Endothelial cell of hepatic sinusoid (primary cell): Measurements from ENCODE around the gene RXRB.

Source experiments
- in situ Hi-C: cut with HindIII; loops from 2 replicates; pipeline ENCODE4 v1.10.0; 2017; ENCODE audit warnings: low sequenced_read_pairs

Gene RXRB

DNA sequence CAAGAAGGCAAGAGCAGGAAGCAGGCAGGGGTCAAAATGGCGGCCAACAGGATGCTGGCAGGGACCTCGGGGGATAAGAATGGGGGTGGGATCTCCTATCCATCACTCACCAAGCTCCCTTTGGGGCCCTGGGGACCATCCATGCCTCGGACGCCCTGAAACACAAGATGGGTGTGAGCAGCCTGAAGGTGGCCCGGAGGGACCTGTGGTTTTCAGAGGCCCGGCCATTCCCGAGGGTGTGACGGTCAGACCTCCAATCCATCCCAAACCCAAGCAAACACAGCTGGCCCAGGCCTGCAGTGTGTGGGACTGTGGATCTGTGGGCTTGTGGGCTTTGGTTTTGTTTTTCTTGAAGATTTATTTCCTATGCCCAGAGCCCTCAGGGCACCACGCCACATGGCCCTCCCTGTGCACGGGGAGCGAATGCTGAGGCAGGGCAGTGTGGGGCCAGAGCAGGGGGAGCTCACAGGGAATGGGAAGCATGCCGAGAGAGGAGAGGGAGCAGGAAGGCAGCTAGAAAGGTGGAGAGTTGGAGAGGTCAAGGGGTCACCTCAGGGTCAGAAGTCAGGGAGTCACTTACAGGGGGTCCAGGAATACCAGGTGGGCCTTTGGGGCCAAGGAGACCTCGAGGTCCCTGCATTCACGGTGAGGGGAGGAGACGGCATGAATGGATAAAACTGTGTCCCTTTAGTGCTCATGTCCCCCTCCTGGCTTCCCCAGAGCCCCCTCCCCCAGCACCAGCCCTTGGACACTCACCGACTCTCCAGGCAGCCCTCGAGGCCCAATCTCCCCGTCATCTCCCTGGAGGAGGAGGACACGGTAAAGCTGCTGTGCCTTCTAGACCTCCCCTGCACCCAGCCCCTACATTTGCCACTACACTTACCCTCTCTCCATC lies 22.7 kb downstream of the RXRB start:
- in situ Hi-C loops, result no loop called here

DNA sequence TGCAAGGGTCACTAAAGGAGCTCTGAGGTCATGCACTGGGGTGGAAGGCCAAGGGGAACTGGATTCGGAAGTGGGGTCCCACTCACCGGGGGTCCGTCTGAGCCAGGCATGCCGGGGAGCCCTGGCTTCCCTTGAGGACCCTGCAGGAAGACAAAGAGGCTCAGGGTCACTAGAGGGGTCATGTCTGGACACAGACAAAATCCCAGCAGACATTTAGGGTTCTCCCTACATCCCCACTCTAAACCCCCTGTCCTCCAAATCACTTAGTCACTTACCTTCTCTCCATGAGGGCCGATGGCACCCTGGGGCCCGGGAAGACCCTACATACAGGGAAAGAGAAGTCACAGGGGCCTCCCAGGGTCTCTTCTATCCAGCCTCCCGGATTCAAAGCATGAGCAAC lies 23.6 kb downstream of the RXRB start:
- in situ Hi-C loops, result no loop called here

DNA sequence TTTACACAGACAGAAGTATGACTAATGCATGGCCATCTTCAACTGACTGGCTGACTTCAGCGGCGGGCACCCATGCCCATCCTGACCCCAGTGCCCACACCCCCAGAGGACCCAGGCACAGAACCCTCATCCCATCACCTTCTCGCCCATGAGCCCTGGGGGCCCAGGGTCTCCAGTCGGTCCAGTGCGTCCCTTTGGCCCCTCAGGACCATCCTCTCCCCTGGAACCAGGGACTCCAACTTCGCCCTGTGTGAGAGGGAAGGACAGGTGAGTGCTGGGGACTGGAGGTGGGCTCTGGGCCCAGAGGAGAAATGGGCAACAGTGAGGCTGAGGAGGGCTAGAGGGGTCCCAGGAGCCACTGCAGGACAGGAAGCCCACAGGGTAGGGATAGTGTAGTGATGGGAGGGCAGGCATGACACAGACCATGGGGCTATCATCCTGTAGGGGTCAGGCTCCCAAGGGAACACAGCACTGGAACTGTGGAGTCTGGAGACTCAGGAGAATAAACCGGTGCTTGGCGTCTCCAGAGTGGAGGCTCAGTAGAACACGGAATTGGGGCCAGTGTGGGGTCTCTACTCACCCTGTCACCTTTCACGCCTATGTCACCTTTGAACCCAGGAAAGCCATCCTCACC lies 24.9 kb downstream of the RXRB start:
- in situ Hi-C loops, result no loop called here

DNA sequence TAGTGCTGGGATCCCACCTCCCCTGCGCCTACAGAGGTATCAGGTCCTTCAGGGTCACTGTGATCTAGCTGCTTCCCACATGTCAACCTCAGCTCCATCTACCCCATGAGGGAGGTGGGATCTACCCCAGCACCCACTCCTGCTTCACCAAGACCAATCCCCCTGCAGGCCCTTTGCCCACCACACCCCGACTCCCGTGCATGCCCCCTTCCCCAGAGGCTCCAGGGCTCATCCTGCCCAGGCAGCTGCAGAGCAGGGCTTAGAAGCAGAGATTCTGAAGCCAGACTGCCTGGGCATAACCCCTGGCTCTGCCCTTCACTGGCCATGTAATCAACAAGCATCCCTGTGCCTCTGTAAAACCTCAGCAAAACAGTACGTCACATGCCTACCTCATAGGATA lies 25.7 kb downstream of the RXRB start:
- in situ Hi-C loops, result no loop called here

DNA sequence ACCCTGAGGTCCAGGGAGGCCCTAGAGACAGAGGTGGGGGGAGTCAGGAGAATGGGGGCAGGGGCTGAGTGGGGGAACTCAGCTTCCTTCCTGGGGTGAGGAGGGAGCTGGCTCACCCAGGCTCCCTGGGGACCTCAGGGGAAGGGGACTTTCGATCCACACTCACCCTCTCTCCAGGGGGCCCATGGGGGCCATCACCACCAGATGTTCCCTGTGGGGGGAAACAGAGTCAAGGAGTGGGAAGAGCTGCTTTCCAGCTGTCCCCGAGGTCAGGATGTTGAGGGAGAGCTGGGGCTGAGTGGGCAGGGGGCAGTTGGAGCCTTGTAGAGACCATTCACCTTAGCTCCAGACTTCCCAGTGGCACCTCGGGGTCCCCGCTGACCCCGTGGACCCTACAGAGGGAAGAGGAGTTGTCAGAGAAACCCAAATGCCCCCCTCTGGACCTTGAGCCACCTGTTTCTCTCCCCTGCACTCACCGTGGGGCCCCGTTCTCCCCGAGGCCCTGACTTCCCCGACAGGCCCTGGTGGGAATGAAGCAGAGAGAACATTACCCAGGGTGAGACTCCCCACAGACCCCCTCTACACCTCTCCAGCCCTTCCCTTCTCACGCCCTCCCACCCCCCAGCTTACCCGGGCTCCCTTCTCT lies 26.8 kb downstream of the RXRB start:
- in situ Hi-C loops, result no loop called here

DNA sequence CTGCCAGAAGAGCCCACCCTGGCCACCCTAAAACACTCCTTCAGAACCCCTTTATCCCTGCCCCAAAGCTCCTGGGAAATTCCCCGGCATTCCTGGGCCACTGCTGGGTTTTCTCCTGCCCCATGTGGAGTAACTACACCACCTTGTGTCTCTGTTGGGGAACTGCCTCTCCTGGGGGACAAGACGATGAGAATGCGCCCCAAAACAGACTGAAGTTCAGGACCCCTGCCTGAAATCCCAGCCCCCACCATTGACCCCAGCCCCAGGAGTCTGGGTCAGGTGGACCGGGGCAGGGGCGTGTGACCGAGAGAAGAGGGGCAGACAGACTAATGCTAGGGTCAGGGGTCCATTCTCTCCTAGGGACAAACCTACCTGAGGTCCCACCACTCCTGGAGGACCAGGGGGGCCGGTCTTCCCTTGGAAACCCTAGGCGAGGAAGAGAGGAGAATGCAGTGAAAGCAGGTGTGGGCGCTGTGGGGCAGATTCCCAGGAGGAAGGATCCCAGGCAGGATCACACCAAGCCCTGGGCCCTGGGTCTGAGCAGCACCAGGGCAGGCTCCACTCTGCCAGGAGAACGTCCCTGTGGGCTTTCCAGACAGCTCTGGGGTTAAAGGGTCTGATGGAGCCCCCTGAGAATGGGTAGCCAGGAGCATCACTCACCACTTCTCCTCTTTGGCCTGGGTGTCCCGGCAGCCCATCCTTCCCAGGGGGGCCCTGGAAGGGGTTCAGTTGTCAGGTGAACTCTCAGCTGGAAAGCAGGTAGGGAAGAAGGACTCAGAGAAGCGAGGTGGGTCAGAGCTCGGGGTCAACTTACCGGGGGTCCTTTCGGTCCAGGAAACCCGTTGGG lies 27.6 kb downstream of the RXRB start:
- in situ Hi-C loops, result no loop called here

DNA sequence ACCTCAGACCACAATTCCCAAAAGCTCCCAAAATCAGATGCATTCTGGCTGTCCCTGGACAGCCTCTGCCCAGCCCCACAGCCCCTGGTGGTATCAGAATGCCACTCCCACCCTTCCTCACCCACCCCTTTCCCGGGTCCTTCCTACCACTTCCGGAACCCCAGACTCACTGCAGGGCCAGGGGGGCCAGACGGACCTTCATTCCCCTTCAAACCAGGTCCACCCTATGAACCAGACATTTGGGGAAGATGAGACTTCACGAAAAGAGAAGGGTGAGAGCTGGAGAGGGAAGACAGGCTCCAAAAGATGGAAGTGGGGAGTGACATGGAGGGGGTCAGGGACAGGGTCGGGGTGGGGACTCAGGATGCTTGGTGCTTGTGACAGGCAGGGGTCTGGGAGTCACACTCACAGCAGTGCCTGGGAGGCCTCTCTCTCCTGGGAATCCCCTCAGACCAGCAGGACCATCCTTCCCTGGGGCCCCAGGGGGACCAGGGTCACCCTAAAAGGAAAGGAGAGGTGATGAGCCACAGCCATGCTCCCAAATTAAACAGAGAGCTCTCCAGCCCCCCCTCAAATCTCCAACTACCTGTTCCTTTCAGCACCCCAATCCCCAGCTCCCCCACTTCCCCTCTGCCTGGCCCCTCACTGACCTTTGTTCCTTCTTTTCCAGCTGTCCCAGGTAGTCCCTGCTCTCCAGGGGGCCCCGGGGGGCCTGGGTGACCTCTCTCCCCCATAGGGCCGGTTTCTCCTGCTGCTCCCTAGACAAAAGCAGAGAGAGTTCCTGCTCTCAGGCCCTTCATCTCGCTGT lies 28.4 kb downstream of the RXRB start:
- in situ Hi-C loops, result no loop called here

DNA sequence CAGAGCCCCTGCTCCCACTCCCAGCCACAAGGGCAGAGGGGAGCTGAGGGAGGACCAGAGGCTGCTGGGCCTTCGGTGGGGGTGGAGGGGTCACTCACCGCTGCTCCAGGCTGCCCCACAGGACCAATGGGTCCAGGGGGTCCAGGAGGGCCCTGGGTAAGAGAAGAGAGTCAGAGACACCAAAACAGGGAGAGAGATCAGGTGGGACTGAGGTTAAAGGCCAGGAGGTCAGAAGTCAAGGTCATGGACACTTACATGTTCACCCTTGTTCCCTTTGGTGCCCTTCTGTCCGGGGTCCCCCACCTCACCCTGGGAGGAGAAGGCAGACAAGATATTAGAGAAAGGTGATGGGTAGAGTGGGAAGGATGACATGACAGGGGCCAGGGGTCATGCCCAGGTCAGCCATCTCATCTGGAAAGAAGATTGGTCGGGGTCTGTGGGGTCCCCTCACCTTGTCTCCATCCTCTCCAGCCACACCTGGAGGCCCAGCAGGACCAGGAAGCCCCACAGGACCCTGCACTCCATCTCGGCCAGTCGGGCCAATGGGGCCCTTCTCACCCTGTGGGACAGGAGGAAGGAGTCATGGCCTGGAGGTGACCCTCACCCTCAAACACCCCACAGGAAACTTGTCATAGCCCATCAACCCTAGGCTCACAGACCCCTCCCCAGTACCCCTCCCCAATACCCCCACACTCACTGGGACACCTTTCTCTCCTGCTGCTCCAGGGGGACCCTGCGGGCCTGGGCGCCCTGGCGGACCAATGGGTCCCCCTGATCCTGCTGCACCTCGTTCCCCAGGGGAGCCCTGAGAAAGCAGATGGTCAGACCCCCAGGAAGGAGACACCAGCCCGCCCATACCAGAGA lies 29.2 kb downstream of the RXRB start:
- in situ Hi-C loops, result no loop called here

DNA sequence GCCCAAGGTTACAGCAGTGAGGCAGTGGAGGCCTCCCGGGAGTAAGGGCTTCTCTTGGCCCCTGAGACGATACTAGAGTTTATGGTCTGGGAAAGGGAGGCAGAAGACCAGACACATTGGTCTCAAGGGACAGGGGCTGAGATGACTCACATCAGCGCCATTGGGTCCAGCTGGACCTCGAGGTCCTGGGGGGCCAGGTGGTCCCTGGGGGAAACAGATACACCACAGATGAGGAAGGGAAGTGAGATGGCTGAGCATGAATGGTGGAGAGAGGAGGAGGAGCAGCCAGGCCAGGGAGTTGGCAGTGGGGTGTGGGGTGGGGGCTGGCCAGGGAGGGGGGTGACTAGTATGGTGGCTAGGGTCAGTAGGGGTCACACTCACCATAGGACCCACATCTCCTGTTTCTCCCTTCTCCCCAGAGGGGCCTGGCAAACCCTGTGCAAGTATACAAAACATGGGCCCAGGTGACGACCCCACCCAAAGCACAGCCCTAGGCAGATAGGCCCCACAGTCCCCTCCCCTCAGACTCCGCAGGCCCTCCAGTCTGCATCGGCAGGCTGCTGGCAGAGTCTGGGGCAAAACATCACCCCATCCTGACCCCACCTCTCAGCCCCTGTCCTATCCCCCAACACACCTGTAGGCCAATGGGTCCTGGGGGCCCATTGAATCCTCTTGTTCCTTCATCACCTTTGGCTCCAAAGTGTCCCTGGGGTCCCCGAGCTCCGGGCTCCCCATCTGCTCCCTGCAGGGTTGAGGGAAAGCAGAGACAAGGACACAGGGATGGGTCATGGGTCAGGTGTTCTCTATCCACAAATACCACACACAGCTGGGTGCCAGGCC lies 30.1 kb downstream of the RXRB start:
- in situ Hi-C loops, result no loop called here

DNA sequence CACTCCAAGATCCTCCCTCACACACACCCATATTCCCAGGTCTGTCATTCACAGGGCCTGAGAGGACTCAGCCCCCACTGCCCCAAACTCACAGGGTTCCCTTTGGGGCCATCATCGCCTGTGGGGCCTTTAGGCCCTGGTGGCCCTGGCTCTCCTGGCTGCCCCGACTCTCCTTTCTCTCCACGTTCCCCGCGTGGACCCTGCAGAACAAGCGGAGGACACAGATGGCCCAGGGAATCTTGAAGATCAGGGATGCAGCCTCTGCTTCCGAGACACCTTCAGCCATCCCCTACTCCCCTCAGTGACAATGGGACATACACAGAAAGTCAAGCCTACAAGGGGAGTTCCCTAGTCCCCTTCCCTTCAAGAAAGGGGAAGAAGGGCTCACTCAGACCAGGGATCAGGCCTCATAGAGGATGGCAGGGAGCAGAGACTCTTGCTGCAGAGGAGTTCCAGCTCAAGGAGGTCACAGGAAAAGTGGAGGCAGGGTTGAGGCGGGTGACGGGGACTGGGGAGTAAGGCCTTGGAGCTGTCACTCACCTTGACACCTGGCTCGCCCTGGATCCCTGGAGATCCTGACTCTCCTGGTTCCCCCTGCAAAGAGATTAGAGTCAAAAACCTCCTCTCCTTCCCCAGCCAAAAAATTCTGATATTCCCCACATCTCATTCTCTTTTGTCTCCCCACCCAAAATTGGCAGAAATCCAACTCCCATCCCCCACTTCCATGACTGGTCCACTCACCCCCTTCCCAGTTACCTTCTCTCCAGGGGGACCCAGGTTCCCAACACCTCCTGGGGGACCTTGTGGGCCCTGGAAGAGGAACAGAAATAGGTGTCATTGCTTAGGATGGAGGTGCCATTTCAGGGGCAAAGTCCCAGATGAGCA lies 30.9 kb downstream of the RXRB start:
- in situ Hi-C loops, result no loop called here

DNA sequence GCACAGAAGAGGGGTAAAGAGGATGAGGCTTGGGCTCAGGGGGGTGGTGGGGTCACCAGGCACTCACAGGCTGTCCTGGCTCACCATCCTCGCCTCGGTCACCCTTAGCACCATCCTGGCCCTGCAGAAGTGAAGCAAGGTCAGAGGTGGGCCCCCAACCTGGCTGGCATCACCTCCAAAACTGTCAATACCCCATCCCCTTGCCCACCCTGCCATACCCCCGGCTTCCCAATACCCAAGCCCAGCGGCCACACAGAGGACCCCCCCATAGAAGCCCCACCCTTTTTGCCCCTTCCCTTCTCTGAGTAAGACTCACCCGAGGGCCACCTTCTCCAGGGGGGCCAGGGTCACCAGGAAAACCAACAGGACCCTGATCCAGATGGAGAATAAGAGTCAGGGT lies 31.8 kb downstream of the RXRB start:
- in situ Hi-C loops, result no loop called here

DNA sequence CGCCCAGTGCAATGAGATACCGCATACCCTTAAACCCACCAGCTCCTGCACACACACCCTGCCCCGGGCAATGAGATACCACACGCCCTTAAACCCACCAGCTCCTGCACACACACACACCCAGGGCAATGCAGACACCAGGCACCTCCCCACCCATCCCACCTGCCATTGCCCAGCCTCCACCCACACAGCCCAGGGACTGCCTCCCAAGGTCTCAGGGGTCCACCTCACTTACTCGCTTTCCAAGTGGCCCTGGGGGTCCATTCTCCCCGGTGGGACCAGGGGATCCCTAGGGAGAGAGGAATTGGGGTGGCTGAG lies 32.2 kb downstream of the RXRB start:
- in situ Hi-C loops, result no loop called here

DNA sequence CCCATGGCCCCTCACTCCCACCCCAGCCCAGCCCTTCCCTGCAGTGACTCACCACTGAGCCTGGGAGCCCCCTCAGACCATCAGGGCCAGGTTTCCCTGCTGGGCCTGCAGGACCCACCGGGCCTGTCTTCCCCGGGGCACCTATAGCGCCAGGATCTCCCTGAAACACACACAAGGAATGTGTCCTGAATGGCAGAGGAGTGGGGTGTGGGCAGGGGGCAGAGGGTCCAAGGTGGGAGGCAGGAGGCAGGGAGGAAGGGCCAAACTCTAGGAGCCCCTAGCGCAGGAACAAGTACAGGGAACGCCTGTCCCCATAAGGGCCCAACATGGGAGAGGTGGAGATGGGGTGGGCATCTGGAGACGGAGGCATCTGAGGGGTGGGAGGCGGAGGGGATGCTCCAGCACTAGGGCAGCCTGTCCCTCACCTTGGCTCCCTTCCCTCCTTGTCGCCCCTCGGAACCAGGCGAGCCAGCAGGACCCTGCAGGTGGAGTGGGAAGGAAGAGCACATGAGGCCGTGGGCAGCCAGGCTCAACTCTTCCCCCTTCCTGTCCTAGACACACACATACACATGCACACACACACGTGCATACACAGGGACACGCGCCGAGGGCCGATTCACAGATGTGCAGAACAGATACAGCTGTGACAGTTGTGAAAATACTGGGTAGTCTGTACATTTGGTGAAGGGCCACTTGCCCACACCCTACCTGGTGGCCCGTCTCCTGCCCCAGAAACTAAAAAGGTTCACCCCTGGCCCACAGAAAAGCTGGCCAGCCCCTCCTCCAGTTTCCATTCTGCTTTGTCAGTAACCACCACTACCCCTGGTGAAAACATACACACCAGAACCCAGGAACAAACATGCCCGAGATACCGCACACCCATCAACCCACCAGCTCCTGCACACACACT lies 32.8 kb downstream of the RXRB start:
- in situ Hi-C loops, result no loop called here

DNA sequence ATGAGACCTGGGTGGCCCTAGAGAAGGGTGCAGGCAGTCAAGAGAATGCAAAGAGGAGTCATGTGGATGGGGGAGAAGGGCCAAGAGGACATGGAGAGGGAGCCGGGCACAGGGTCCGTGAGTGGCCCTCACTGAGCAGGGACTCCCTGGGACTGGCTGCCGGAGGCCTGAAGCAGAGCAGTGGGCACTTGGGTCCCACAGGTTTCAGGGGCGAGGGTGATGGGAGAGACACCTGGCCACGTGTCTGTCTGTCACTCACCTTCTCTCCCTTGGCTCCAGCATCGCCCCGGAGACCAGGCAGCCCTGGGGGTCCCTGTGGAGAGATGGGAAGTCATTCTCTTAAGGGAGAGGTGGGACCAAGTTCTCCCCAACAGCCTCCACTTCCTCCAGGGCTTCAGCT lies 33.7 kb downstream of the RXRB start:
- in situ Hi-C loops, result no loop called here

DNA sequence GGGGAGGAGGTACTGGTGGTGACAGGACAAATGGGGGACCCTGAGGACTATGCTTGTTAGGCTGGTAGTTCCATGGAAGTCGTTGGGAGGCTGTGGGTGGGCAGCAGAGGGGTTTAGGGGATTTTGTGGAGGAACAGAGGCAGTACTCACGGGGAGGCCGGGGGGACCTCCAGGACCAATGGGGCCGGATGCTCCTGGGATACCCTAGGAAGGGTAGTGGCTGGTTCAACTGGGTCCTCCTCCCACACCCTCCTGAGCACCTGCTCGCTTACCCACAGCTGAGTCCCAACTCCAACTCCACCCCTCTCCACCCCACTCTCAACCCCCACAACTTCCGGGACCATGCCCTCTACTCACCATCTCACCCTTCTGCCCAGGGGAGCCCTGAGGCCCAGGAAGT lies 34.1 kb downstream of the RXRB start:
- in situ Hi-C loops, result no loop called here

DNA sequence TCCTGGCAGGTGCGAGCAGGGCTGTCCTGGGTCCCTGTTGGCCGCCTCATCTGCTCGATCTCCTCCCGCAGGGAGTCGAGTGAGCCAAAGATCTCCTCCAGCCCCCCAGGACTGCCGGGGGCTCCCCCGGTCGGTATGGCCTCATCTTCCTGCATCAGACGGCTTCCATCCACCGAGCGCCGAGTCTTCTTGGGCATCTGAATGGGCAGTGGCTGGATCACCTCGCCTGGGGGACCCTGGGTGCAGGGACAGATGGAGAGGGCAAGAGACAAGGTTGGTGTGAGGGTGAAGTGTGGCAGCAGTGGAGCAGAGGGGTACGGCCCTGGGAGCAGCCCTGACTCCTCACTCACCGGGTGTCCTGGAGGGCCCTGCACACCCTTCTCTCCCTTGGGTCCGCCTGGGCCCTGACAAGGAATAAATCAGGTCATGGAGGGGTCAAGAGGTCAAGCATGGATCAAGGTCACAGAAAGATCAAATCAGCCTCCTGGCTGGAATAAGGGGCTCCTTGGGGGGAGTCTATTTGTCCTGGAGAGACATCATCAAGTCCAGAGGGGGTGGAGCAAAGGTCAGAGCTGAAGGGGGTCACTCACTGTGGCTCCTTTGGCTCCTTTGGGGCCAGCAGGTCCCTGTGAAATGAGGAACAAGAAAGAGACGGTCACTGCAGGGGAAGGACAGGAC lies 34.7 kb downstream of the RXRB start:
- in situ Hi-C loops, result no loop called here
